ENCODE results near the gene EIF5A. TPM values are rescaled to one million over a fixed set of nuclear protein-coding genes. Genes with fewer than 3 reads are reported as not detected.

EIF5A gene
- total RNA-seq, 1 donor from 2014 or later, result 1,262 TPM

GRCh38 chr17:7292729-7293128, 14.7 kb upstream of the EIF5A start:
- H3K27ac Mint-ChIP-seq, result no peak overlapping the region
- no peaks in the 10 kb centered on the region for H3K9me3 Mint-ChIP-seq
- H3K4me3 Mint-ChIP-seq, result no peak overlapping the region
- no peaks in the 10 kb centered on the region for H3K36me3 Mint-ChIP-seq (ENCODE audit: low read depth)
- DNase-seq (ENCODE audit: low spot score), result no peak
- intact Hi-C loops (cut with micrococcal nuclease), result no loop called here
- peaks cover 45% of the 10 kb centered on the region for H3K27me3 Mint-ChIP-seq (ENCODE audit: insufficient read depth)
- H3K4me1 Mint-ChIP-seq (ENCODE audit: low read depth), result peaks cover 16% of the 10 kb centered on the region

- intact Hi-C loops (cut with micrococcal nuclease), result no loop called here
- Mint-ChIP-seq H3K9me3 (no peaks in the 10 kb centered on the region), H3K4me1 (ENCODE audit: low read depth) (peaks cover 16% of the 10 kb centered on the region), H3K27me3 (ENCODE audit: insufficient read depth) (peaks cover 41% of the 10 kb centered on the region), H3K4me3 (peak overlapping the region; percentile 45), H3K27ac (no peak overlapping the region), H3K36me3 (ENCODE audit: low read depth) (no peaks in the 10 kb centered on the region)
- no peak for DNase-seq (ENCODE audit: low spot score)
Observed at GRCh38 chr17:7293159-7293558, 14.3 kb upstream of the EIF5A start.

- H3K27ac Mint-ChIP-seq, result no peak overlapping the region
- intact Hi-C loops (cut with micrococcal nuclease), result no loop called here
- H3K36me3 Mint-ChIP-seq (ENCODE audit: low read depth), result no peaks in the 10 kb centered on the region
- H3K4me3 Mint-ChIP-seq, result no peak overlapping the region
- DNase-seq (ENCODE audit: low spot score), result no peak
- peaks cover 16% of the 10 kb centered on the region for H3K4me1 Mint-ChIP-seq (ENCODE audit: low read depth)
- peaks cover 36% of the 10 kb centered on the region for H3K27me3 Mint-ChIP-seq (ENCODE audit: insufficient read depth)
- no peaks in the 10 kb centered on the region for H3K9me3 Mint-ChIP-seq
Observed at GRCh38 chr17:7293816-7294613, 13.4 kb upstream of the EIF5A start.

DNA sequence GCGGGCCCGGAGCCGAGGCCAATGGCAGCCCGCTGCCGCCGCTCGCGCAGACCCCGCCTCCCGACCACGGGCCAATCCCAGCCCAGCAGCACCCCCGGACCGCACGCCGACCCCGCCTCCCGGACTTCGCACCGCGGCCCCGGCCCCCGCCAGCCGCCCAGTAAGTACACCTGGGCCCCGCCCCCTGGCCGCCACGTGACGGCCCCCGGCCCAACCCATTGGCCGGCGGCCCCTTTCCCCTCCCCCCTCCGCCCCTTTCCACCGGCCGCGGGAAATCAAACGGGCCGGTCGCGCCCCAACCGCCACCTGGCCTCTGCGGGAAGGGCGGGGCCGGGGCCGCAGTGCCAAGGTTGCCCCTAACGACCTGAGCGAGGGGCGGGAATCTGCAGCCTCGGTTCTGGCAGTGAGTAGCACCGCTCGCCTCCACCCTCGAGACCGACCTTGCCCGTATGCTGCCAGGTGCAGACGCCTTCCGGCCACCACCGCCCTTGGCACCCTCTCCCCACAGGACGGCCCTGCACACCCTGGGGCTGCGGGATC, 12.7 kb upstream of the EIF5A start, which contains the start of gene YBX2:
YBX2 (minus strand) TSS at position 26 of the 540 bp plus-strand sequence. CDS start 139 bp downstream, outside the sequence.
- H3K36me3 Mint-ChIP-seq (ENCODE audit: low read depth), result no peaks in the 10 kb centered on the region
- H3K4me1 Mint-ChIP-seq (ENCODE audit: low read depth), result peaks cover 16% of the 10 kb centered on the region
- DNase-seq (ENCODE audit: low spot score), result peak; percentile 76
- peak within 1 kb of the TSS; percentile 79 for H3K4me3 Mint-ChIP-seq
- intact Hi-C loops (cut with micrococcal nuclease), result loop anchor here (5.0 kb wide), 1 partner anchor 157 kb away; no protein-coding TSS in a partner anchor
- H3K27ac Mint-ChIP-seq, result no peak within 1 kb of the TSS
- H3K27me3 Mint-ChIP-seq (ENCODE audit: insufficient read depth), result peaks cover 37% of the 10 kb centered on the region
- H3K9me3 Mint-ChIP-seq, result no peaks in the 10 kb centered on the region

DNA sequence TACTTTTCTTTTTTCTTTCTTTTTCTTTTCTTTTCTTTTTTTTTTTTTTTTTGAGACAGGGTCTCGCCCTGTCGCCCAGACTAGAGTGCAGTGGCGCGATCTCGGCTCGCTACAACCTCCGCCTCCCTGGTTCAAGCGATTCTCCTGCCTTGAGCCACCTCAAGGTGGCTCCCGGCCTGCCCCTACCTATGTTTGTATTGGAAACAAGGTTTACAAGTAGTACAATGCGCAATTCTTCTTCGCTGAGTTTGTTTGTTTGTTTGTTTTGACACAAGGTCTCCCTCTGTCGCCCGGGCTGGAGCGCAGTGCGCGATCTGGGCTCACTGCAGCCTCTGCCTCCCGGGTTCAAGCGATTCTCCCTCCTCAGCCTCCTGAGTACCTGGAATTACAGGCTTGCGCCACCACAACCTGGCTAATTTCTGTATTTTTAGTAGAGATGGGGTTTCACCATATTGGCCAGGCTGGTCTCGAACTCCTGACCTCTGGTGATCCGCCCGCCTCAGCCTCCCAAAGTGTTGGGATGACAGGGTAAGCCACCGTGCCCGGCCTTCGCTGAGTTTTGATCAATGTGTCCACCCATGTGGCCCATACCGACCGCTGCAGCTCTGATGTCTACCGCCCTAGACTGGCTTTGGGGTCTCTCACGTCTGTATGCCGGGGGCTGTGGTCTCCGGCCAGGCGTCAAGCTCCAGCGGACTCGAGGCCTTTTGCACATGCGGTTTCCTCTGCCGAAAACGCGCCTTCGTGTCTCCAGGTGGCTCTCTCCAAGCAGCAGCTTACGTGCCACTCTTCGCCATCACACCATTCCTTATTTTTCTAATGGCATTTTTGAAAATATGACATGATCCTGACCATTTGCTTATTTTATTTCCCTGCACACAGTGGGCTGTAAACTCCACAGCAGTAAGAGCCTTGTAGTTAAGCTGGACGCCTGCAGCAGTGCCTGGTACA, 11.9 kb upstream of the EIF5A start:
- Mint-ChIP-seq H3K9me3 (no peaks in the 10 kb centered on the region), H3K4me1 (ENCODE audit: low read depth) (peaks cover 16% of the 10 kb centered on the region), H3K27ac (no peak overlapping the region), H3K36me3 (ENCODE audit: low read depth) (no peaks in the 10 kb centered on the region), H3K27me3 (ENCODE audit: insufficient read depth) (peaks cover 38% of the 10 kb centered on the region), H3K4me3 (peak overlapping the region; percentile 79)
- no peak for DNase-seq (ENCODE audit: low spot score)
- intact Hi-C loops (cut with micrococcal nuclease), result loop anchor here (1.0 to 5.0 kb wide), 6 partner anchors 12 to 249 kb away; partner anchors contain the start of genes EIF5A and ELP5

- Mint-ChIP-seq H3K4me1 (ENCODE audit: low read depth) (peaks cover 16% of the 10 kb centered on the region), H3K9me3 (no peaks in the 10 kb centered on the region), H3K27ac (no peak overlapping the region), H3K27me3 (ENCODE audit: insufficient read depth) (peaks cover 34% of the 10 kb centered on the region), H3K36me3 (ENCODE audit: low read depth) (no peaks in the 10 kb centered on the region), H3K4me3 (peak overlapping the region; percentile 22)
- intact Hi-C loops (cut with micrococcal nuclease), result loop anchor here (1.0 to 5.0 kb wide), 6 partner anchors 11 to 250 kb away; partner anchors contain the start of genes EIF5A and ELP5
- DNase-seq (ENCODE audit: low spot score), result peak; percentile 63
Observed at GRCh38 chr17:7296189-7296861, 11.1 kb upstream of the EIF5A start.

DNA sequence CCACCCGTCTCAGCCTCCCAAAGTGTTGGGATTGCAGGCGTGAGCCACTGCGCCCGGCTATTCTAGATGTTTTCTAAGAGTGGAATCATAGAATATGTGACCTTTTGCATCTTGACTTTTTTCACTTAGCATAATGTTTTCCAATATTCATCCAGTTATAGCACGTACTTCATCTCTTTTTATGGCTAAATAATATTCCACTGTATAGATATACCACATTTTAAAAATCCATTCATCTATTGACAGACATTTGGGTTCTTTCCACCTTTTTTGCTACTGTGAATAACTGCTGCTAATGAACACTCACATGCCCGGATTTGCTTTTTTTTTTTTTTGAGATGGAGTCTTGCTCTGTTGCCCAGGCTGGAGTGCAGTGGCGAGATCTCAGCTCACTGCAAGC, 3.2 kb upstream of the EIF5A start:
- H3K27ac Mint-ChIP-seq, result no peak overlapping the region
- no peak for DNase-seq (ENCODE audit: low spot score)
- intact Hi-C loops (cut with micrococcal nuclease), result no loop called here

DNA sequence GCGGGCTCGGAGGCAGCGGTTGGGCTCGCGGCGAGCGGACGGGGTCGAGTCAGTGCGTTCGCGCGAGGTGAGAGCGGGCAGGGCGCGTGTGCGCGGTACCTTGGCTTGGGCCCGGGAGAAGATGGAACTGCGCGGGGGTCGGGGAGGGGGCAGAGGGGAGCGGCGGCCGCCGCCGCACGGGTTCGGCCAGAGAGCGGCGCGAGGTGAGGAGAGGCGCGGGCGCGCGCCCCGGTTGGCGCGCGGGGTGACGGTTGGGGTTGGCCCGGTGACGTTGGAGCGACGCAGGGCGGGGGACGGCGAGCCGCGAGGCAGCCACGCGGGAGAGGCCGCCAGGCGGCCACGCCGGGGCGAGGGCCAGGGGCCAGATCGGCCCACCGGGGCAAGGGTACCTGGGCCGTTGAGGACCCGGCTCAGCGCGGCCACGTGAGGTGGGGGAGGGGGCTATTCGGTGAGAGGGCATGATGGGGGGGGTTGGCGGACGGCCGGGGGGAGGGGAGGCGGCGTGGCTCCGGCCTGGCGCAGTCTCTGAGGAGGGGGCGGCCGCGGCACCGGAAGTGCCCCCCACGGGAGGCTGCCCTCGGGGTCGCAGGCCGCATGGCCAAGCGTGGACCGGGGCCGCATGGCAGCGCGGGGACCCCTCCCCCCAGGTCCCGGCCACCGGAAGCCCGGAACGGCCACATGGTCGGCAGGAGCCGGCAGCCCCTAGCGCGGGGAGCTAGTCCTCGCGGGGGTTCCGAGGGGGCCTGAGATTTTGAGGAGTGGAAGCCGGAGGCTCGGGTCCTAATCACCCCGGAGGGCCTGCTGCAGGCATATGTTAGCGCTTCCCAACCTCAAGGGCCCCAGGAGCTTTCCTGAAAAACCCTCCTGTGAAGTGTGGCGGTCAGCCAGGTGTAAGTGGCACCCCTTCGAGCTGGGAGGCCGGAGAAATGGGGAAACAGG, 527 bp downstream of the EIF5A start:
- peaks cover 41% of the 10 kb centered on the region for H3K36me3 Mint-ChIP-seq (ENCODE audit: low read depth)
- intact Hi-C loops (cut with micrococcal nuclease), result loop anchor here (1.0 to 5.0 kb wide), 17 partner anchors 7 to 549 kb away; partner anchors contain the start of genes ACADVL, CYB5D1, DLG4 and ELP5

More for the DNA sequence above, 3.2 kb upstream of the EIF5A start:
- H3K9me3 Mint-ChIP-seq, result no peaks in the 10 kb centered on the region
- peaks cover 4% of the 10 kb centered on the region for H3K4me1 Mint-ChIP-seq (ENCODE audit: low read depth)
- peaks cover 6% of the 10 kb centered on the region for H3K36me3 Mint-ChIP-seq (ENCODE audit: low read depth)
- no peak overlapping the region for H3K4me3 Mint-ChIP-seq
- peaks cover 6% of the 10 kb centered on the region for H3K27me3 Mint-ChIP-seq (ENCODE audit: insufficient read depth)

GRCh38 chr17:7308625-7309433, 1.4 kb downstream of the EIF5A start:
- H3K27me3 Mint-ChIP-seq (ENCODE audit: insufficient read depth), result peaks cover 4% of the 10 kb centered on the region
- DNase-seq (ENCODE audit: low spot score), result peak; percentile 80
- peaks cover 48% of the 10 kb centered on the region for H3K36me3 Mint-ChIP-seq (ENCODE audit: low read depth)
- intact Hi-C loops (cut with micrococcal nuclease), result loop anchor here (1.0 to 5.0 kb wide), 5 partner anchors 90 to 548 kb away; partner anchors contain the start of genes ACADVL, CYB5D1, DLG4 and NAA38
- H3K4me1 Mint-ChIP-seq (ENCODE audit: low read depth), result peaks cover 40% of the 10 kb centered on the region
- H3K9me3 Mint-ChIP-seq, result no peaks in the 10 kb centered on the region
- H3K4me3 Mint-ChIP-seq, result peak overlapping the region; percentile 89
- H3K27ac Mint-ChIP-seq, result peak overlapping the region; percentile 90

More for the DNA sequence above, 527 bp downstream of the EIF5A start:
- Mint-ChIP-seq H3K9me3 (no peaks in the 10 kb centered on the region), H3K27ac (peak overlapping the region; percentile 100), H3K4me3 (peak overlapping the region; percentile 94), H3K4me1 (ENCODE audit: low read depth) (peaks cover 32% of the 10 kb centered on the region), H3K27me3 (ENCODE audit: insufficient read depth) (peaks cover 4% of the 10 kb centered on the region)
- DNase-seq (ENCODE audit: low spot score), result peak; percentile 50

DNA sequence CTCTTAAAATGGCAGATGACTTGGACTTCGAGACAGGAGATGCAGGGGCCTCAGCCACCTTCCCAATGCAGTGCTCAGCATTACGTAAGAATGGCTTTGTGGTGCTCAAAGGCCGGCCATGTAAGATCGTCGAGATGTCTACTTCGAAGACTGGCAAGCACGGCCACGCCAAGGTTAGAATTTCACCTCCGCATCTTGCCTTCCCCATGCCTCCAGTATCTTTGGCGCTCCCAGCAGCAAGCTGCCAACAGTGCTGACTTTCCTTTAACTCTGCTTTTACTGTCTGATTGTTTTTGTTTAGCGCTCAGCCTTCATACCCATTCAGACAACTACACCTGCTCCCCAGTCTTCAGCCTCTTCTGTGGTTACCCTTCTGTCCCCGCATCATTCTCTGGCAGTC, 2.2 kb downstream of the EIF5A start:
- no peak for DNase-seq (ENCODE audit: low spot score)
- peak overlapping the region; percentile 89 for H3K4me3 Mint-ChIP-seq
- peaks cover 48% of the 10 kb centered on the region for H3K4me1 Mint-ChIP-seq (ENCODE audit: low read depth)
- H3K27ac Mint-ChIP-seq, result peak overlapping the region; percentile 90
- H3K9me3 Mint-ChIP-seq, result no peaks in the 10 kb centered on the region
- intact Hi-C loops (cut with micrococcal nuclease), result loop anchor here (5.0 kb wide), 4 partner anchors 148 to 548 kb away; partner anchors contain the start of genes CYB5D1, NAA38, SLC16A13 and TMEM88
- peaks cover 54% of the 10 kb centered on the region for H3K36me3 Mint-ChIP-seq (ENCODE audit: low read depth)
- H3K27me3 Mint-ChIP-seq (ENCODE audit: insufficient read depth), result no peaks in the 10 kb centered on the region
